ENCODE measurements around the gene PPP1R1B. TPM values are rescaled to one million over a fixed set of nuclear protein-coding genes. Genes with fewer than 3 reads are reported as not detected.

PPP1R1B gene
- total RNA-seq, 1 donor, result not detected

- peak; percentile 97 for TF ChIP-seq CTCF (IDR thresholded peaks at IDR 0.05; ENCODE audit: extremely low read depth, low read depth, low read length)
- peak; percentile 98 for DNase-seq (ENCODE audit: insufficient read length, low spot score, missing footprints)
- H3K27ac ChIP-seq (ENCODE audit: low read depth, low read length), result no peak overlapping the region
- peaks cover 42% of the 10 kb centered on the region for H4K20me1 ChIP-seq (ENCODE audit: insufficient read depth, low read length)
- H3K27me3 ChIP-seq (ENCODE audit: insufficient read depth, low read length), result no peaks in the 10 kb centered on the region
- no peak overlapping the region for H3K4me3 ChIP-seq (ENCODE audit: insufficient read depth, low read length)
- H3K36me3 ChIP-seq (ENCODE audit: insufficient read depth, low read length), result no peaks in the 10 kb centered on the region
- H3K4me2 ChIP-seq (ENCODE audit: insufficient read depth, low read length), result no peak overlapping the region
- no peaks in the 10 kb centered on the region for H3K9me3 ChIP-seq (ENCODE audit: low read depth, low read length)
- H3K79me2 ChIP-seq (ENCODE audit: insufficient read depth, low read length), result peaks cover 12% of the 10 kb centered on the region
- no peaks in the 10 kb centered on the region for H3K4me1 ChIP-seq (ENCODE audit: insufficient read depth, low read length)
- H2AFZ ChIP-seq (ENCODE audit: low read length), result no peak overlapping the region
Measured at GRCh38 chr17:39653662-39654331, 27.0 kb downstream of the PPP1R1B start.

GRCh38 chr17:39655105-39655504 is 28.4 kb downstream of the PPP1R1B start:
- no peak overlapping the region for H2AFZ ChIP-seq (ENCODE audit: low read length)
- no peaks in the 10 kb centered on the region for H3K27me3 ChIP-seq (ENCODE audit: insufficient read depth, low read length)
- H3K9me3 ChIP-seq (ENCODE audit: low read depth, low read length), result no peaks in the 10 kb centered on the region
- no peak overlapping the region for H3K4me2 ChIP-seq (ENCODE audit: insufficient read depth, low read length)
- DNase-seq (ENCODE audit: insufficient read length, low spot score, missing footprints), result no peak
- peaks cover 36% of the 10 kb centered on the region for H4K20me1 ChIP-seq (ENCODE audit: insufficient read depth, low read length)
- H3K36me3 ChIP-seq (ENCODE audit: insufficient read depth, low read length), result no peaks in the 10 kb centered on the region
- no peak overlapping the region for H3K4me3 ChIP-seq (ENCODE audit: insufficient read depth, low read length)
- H3K27ac ChIP-seq (ENCODE audit: low read depth, low read length), result no peak overlapping the region
- no peaks in the 10 kb centered on the region for H3K4me1 ChIP-seq (ENCODE audit: insufficient read depth, low read length)
- no peak for TF ChIP-seq CTCF (IDR thresholded peaks at IDR 0.05; ENCODE audit: extremely low read depth, low read depth, low read length)
- H3K79me2 ChIP-seq (ENCODE audit: insufficient read depth, low read length), result peaks cover 10% of the 10 kb centered on the region

GRCh38 chr17:39658346-39658745 is 31.6 kb downstream of the PPP1R1B start:
- TF ChIP-seq CTCF (IDR thresholded peaks at IDR 0.05; ENCODE audit: extremely low read depth, low read depth, low read length), result no peak
- no peak overlapping the region for H3K4me3 ChIP-seq (ENCODE audit: insufficient read depth, low read length)
- peaks cover 3% of the 10 kb centered on the region for H3K79me2 ChIP-seq (ENCODE audit: insufficient read depth, low read length)
- H3K27me3 ChIP-seq (ENCODE audit: insufficient read depth, low read length), result no peaks in the 10 kb centered on the region
- DNase-seq (ENCODE audit: insufficient read length, low spot score, missing footprints), result no peak
- no peak overlapping the region for H2AFZ ChIP-seq (ENCODE audit: low read length)
- H3K36me3 ChIP-seq (ENCODE audit: insufficient read depth, low read length), result peaks cover 4% of the 10 kb centered on the region
- H4K20me1 ChIP-seq (ENCODE audit: insufficient read depth, low read length), result peaks cover 22% of the 10 kb centered on the region
- no peak overlapping the region for H3K27ac ChIP-seq (ENCODE audit: low read depth, low read length)
- H3K4me2 ChIP-seq (ENCODE audit: insufficient read depth, low read length), result no peak overlapping the region
- H3K9me3 ChIP-seq (ENCODE audit: low read depth, low read length), result no peaks in the 10 kb centered on the region
- H3K4me1 ChIP-seq (ENCODE audit: insufficient read depth, low read length), result no peaks in the 10 kb centered on the region

GRCh38 chr17:39658760-39659159 is 32.0 kb downstream of the PPP1R1B start:
- Histone ChIP-seq H2AFZ (ENCODE audit: low read length) (no peak overlapping the region), H3K27me3 (ENCODE audit: insufficient read depth, low read length) (no peaks in the 10 kb centered on the region), H4K20me1 (ENCODE audit: insufficient read depth, low read length) (peaks cover 20% of the 10 kb centered on the region), H3K9me3 (ENCODE audit: low read depth, low read length) (no peaks in the 10 kb centered on the region), H3K27ac (ENCODE audit: low read depth, low read length) (no peak overlapping the region), H3K79me2 (ENCODE audit: insufficient read depth, low read length) (no peaks in the 10 kb centered on the region), H3K36me3 (ENCODE audit: insufficient read depth, low read length) (peaks cover 4% of the 10 kb centered on the region), H3K4me3 (ENCODE audit: insufficient read depth, low read length) (no peak overlapping the region), H3K4me2 (ENCODE audit: insufficient read depth, low read length) (no peak overlapping the region), H3K4me1 (ENCODE audit: insufficient read depth, low read length) (no peaks in the 10 kb centered on the region)
- no peak for TF ChIP-seq CTCF (IDR thresholded peaks at IDR 0.05; ENCODE audit: extremely low read depth, low read depth, low read length)
- DNase-seq (ENCODE audit: insufficient read length, low spot score, missing footprints), result no peak
